HG03354 (cell line): Measurements from ENCODE around the gene UBE2G2.
A peak's percentile ranks its signal among the peaks of the same experiment; 100 is the strongest.

Experiments used
- ATAC-seq: cut with Tn5 transposase; IDR thresholded peaks from one replicate; pipeline ENCODE4 v1.9.1; 2021; ENCODE audit warnings: mild to moderate bottlenecking; ENCODE audit not compliant: unreplicated experiment, poor library complexity, severe bottlenecking

UBE2G2 gene, protein sequence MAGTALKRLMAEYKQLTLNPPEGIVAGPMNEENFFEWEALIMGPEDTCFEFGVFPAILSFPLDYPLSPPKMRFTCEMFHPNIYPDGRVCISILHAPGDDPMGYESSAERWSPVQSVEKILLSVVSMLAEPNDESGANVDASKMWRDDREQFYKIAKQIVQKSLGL

DNA sequence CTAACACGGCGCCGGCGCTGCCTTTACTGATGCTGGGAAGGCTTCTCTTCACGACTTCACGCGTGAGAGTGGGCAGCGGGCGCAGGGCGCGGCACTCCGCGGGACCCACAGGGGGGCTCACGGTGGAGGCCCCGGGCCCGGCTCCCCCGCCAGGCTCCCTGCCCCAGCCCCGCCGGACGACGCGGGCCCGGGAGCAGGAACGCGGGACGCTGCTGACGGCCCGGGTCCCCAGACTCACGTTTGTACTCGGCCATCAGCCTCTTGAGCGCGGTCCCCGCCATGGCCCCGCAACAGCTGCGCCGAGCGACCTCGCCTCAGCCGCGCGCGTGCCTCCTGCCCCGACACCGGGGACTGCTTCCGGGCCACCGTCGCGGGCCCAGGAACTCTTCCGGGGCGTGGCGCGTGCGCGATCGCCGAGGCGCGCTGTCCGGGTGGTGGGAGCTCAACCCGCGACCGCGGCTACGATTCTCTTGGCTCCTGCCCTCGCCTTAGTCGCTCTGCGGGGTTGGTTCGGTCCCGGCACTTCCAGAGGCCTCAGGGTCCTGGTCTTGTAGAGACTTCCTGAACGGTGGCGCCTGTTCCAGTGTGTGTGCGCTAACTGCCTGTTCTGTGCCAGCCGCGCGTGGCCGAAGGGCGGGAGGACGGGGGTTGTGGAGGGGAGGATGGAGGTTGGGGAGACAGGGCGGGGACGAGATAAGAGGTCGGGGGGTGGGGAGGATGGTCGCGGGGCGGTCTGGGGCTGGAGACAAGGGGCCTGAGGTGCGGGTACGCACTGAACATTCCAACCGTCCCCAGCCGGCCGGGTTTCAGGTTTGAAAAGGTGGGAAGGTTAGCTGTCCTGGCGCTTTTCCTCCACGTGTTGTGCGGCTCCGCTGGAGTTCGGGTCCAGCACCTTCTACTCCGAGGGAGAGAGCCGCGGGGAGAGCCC lies at the start of gene UBE2G2:
Gene UBE2G2 (minus strand): TSS at position 353 of the 928 bp plus-strand sequence. CDS start 72 bp downstream, at position 281.
- peak; percentile 82 for ATAC-seq

GRCh38 chr21:44850905-44851657 lies 49.5 kb upstream of the UBE2G2 start:
- no peak for ATAC-seq

- ATAC-seq, result no peak
These were observed 48.7 kb upstream of the UBE2G2 start for GRCh38 chr21:44850208-44850800.

DNA sequence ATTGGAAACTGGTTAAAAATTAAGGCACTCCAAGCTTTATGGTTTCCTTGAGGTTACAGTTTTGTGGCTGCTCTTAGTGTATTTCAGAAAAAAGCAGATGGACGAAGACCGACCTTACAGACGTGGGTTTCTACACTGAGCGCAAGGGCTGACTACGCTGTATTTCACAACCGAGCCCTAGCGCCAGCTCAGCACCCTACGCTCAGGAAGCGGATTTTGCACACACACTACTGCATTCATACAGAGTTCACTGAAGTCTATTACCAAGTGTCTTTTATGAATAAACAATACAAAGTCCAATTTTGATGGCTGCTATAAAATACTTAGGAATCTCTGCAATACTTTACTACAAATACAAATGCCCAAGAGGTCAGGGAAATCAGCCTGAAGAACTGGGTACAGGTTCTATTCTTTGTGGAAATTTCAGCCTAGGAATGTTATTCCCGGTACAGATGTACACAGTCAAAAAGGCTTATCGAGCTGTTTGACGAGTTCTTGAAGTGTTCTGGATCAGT lies 48.1 kb upstream of the UBE2G2 start:
- no peak for ATAC-seq

DNA sequence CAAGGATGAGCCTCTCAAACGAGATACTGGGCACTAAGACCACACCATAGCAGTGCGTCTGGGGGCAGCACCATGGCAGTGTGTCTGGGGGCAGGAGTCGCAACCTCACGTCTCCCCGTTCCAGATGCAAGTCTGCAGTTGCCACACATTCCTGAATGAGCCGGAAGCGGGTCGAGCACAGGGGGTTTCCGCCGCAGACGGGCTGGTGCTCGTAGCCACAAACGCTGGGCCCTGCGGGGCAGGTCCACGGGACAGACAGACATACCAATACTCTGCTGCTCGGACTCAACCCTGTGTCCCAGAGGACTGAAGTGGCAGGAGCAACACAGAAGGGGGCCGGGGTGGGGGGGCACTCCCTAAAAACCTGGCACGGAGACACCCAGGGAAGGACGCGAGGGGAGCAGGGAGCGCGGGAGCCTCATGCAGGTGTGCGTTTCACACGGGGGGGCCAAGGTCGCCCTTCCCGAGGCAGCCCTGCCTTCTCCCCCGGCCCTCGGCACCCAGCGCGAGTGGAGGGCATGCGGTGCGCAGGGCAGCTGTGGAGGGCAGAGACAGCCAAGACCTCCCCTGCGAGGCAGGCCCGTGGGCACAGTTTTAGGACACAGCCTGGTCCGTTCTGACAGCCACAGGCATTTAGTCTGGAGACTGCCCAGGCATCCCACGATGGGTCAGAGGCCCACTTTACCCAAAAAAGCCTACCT lies 47.4 kb upstream of the UBE2G2 start:
- no peak for ATAC-seq

GRCh38 chr21:44847261-44848056 lies 45.8 kb upstream of the UBE2G2 start:
- no peak for ATAC-seq

GRCh38 chr21:44846485-44847260 lies 45.1 kb upstream of the UBE2G2 start:
- no peak for ATAC-seq

DNA sequence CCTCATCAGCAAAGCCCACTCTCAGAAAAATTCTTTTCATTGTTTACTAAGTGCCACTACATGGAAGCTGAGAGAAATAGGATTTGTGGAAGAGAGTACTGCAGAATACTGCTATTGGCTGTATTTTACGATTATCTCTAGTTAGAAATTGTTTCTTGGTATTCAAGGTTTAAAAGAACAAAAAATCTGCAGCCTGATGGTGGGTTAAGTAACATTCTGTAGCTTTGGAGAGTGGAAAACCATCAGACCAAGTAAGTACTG lies 44.5 kb upstream of the UBE2G2 start:
- ATAC-seq, result no peak

DNA sequence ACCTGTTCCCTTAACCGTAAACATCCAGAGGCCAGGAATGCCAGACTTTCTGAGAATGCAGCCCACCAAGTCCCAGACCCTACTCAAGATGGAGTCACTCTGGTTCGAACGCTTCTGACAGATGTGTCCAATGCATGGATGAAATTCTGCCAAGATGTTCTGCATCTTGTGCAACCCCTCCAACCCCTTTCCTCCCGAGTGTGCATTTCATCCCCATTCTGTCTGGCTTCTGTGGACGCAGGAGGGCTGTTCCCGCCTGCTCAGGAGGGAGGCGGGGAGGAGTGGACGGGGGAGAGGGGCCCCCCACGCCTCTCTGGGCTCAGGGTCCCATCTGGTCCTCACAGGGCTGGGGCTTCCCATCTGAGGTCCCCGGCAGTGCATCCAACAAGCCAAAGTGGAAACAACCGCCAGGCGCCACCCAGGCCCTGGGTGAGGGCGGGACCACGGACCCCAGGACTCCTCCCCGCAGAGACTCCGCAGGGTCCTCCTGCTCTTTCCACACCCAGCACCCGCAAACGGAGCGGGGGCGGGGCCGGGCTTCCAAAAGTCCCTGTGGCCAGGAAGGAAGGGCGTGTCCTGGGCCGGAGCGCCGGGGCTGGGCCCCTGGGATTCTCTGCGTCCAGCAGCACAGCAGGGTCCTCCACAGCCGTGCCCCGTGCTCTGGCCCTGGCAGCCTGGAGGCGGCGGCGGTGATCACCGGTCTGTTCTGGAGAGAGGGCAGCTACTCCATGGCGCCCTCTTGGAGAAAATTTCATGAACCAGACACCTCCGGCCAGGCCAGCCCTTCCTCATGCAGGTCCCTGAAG lies 44.0 kb upstream of the UBE2G2 start:
- peak; percentile 68 for ATAC-seq

- no peak for ATAC-seq
These were observed 42.6 kb upstream of the UBE2G2 start for GRCh38 chr21:44844256-44844655.

DNA sequence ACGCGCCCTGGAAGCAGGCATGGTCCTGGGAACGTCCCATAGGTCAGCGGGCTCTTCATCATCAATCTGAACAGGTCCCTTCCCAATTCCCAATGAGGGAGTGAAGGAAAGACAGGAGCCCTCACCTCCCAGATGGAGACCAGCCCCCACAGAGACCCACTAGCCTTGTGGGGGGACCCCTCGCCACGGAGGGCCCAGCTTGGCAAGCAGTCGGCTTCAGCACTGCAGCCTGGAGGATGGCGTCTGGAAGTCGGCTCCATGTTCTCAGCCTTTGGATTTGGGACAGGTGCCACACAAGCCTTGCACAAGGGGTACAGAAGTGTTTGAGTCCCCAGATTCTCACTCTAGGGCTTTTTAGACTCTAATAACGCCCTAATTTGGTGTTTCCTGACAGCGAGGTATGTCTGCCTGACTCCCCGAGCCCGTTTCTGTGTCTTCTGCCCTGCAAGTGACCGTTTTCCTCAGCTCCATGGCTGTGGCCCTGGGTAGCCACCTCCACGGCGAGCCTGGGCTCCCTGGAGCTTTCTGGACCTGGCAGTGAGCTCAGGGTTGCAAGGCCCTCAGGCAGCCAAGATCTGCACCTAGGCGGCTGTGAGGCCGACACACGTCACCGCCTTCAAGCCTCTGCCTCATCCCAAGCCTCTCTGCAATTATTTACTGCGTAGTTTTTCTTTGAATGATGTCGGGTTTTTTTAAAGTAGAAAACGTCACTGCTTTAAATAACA lies 41.3 kb upstream of the UBE2G2 start:
- ATAC-seq, result no peak

- no peak for ATAC-seq
These were observed 40.5 kb upstream of the UBE2G2 start for GRCh38 chr21:44842087-44842486.

DNA sequence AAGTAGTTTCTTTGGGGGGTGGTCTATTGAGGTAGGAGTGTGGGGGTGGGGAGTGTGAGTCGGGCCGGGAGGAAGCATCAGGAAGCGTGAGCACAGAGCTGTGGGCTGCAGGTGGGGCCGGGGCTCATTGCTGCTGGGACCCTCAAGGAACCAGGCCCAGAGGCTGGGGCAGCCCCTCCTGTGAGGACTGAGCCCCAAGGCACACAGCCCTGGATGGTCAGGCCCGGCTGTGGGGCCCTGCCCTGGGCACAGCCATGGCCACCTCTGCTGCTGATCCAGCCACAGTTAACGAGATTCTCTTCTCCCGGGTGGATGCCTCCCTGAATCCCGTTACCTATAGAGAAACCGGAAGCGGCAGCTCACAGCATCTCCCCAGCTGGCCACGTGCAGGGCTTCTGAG lies 39.2 kb upstream of the UBE2G2 start:
- ATAC-seq, result no peak

DNA sequence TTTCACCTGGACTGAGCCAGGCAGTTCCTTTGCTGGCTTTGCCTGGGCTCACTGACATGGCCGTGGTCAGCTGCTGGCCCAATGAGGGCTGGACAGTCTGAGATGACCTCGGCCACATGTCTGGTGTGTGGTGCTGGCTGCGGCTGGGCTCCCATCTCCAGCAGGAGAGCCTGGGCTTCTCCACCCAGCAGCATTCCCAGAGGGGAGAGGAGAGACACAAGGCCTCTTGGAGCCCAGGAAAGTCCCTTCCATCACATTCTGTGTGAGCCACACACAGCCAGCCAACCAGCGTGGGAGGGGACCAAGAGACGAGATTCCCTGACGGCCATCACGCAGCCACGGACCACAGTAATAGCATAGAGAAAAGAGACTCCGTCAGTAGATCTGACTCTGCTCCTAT lies 37.3 kb upstream of the UBE2G2 start:
- no peak for ATAC-seq

GRCh38 chr21:44838039-44838895 lies 36.6 kb upstream of the UBE2G2 start:
- no peak for ATAC-seq

DNA sequence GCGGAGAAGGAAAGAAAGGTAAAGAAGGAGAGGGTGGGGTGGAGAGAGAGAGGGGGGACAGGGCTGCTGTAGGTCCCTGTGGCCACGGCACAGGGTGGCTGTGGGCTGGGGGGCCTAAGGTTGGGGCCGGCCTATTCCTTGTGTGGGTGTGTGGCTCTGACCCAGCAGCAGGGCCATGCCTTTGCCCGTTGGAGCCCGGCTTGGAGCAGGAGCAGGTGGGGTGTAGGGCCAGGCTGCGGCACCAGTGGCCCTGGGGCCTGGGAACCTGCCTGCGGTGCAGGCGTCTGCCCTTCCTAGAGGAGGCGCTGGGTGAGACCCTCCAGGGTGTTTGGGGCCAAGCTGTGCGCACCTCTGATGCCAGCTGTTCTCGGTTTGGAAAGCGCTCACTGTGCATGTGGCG lies 35.9 kb upstream of the UBE2G2 start:
- no peak for ATAC-seq
